Occipital lobe (tissue), 3 donors: ENCODE results near the gene ATCAY. TPM values are rescaled to one million over a fixed set of nuclear protein-coding genes. Genes with fewer than 3 reads are reported as not detected.

Experiments
- DNase-seq: peaks from one replicate; lab custom pipeline; 2025; lab: John Stamatoyannopoulos, UW
- small RNA-seq: library from RNA; depleted of rRNA; stranded (forward); fragments of <200 nt; gene quantifications from one replicate; pipeline ENCODE3, GENCODE V24; 2014
- total RNA-seq: library from RNA; depleted of rRNA; stranded (reverse); fragments of >200 nt; gene quantifications from one replicate; pipeline ENCODE4 v1.2.3, GENCODE V29; 2014

Gene ATCAY
- total RNA-seq, 1 donor from 2014 or later, result 85.9 TPM

DNA sequence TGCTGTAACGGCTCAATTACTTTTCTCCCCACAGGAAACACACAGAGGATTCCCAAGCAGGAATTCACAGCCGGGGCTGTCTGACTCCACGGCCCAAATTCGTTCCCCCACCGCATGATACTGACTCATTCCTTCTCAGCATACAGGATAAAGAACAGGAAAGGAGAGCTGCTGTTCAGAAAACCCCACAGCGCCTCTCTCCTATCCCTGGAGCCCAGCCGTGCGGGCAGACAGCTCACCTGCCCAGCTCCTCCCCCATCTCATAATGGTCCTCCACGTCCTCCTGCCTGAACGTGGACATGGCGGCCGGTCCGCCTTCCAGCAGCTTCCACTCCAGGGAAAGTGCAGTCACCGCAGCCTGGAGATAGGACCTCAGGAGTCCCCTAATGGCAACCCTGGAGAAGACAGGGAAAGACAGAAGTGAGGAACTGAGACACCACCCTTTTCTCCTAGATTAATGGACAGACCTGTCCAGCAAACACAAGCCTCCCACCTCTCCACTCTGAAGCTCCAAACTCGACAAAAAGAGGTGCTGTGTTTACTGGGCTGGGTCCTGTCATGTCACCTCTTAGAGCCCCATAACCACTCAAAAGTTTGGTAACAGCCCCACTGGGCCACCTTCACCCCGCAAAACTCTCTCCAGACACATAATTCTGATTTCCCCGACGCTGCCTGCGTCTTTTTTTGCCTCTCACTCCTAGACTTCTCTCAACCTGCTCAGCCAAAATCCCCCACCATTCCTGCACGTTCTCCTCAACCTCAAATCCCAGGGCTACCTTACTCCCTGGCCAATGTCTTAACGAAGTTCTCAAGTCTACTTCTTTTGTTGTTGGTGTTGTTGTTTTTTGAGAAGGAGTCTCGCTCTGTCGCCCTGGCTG, 89.2 kb downstream of the ATCAY start:
- DNase-seq, result no peak

- DNase-seq, result no peak
Observed at GRCh38 chr19:3970313-3970807, 89.9 kb downstream of the ATCAY start.

DNA sequence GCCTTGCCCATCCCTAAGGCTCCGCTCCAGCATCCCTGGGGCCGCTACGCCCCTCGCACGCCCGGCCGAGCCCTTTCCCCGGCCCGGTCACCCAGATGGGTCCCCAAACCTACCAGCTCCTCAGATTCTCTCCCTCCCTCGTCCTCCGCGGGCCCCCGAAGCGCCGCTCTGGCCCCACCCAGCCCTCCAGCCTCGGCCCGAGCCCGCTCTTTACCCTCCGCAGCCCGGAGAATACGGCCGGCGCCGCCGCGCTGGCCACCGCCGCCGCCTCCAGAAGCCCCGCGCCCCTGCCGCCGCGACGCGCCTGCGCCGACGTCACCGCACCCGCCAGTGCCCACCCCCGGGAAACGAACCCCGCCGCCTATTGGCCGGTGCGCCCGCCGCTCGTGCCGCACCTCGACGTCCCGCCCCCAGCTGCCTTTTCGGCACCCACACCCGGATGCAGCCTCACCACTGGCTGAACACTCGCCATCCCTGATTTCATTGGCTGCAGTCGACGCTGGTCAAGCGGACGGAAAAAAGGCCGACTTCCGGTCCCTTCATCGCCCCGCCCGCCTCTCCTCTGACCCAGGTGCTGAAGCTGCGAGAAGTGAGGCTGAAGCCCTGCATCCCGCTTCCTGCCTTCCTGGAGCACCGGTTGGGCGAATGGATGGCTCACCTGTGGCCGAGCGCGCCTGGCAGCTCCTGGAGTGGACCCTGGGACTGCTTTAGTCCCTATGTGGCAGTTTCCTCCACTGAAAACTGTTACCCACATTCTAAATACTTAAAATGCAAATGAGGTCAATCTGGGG, 90.5 kb downstream of the ATCAY start, which contains the start of gene DAPK3:
Gene DAPK3, minus strand, starts transcription at position 292 of the 791 bp plus-strand sequence. CDS start 1,364 bp downstream, outside the sequence.
- peak; percentile 98 for DNase-seq

DNA sequence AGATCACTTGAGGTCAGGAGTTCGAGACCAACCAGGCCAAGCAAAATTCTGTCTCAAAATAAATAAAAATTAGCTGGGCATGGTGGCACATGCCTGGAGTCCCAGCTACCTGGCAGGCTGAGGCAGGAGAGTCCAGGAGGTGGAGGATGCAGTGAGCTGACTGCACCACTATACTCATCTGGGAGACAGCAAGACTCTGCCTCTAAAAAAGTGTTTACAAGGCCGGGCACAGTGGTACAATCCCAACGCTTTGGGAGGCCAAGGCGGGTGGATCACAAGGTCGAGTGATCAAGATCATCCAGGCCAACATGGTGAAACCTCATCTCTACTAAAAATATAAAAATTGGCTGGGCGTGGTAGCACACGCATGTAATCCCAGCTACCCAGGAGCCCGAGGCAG, 94.7 kb downstream of the ATCAY start:
- DNase-seq, result no peak

DNA sequence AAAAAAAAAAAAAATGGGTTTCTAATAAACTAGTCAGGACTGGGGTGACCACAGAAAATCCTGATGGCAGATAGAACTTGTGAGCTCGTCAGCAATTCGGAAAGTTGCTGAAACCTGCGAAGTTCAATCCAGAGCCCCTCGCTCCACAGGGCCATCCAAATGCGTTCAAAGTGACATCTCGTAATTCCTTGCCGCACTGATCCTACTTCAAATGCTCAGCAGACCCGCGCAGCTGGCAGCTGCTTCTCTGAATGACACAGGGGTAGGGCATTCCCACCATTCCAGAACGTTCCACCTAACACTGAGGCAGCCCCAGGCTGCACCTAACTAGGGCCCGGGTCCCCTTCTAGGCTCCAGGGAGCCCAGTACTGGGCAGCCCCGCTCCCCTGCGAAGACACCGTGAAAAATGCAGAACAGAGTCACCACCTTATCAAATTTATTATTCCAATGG, 95.2 kb downstream of the ATCAY start:
- DNase-seq, result no peak

GRCh38 chr19:3976495-3977241, 96.2 kb downstream of the ATCAY start:
- no peak for DNase-seq

Small RNA genes within 50 kb of the gene (small RNA-seq; reads per million reads assigned to genes)
- gene RN7SL202P, result not detected

Other genes starting within 250 kb of the ATCAY start
- gene PIP5K1C, start 180.2 kb upstream of the ATCAY start, total RNA-seq, result 19.8 TPM
- gene TJP3, start 172.3 kb upstream of the ATCAY start, total RNA-seq, result not detected
- gene APBA3, start 119.0 kb upstream of the ATCAY start, total RNA-seq, result 12.3 TPM
- 16.8 TPM for gene MRPL54, start 118.0 kb upstream of the ATCAY start, total RNA-seq
- gene RAX2, start 108.5 kb upstream of the ATCAY start, total RNA-seq, result not detected
- gene MATK, start 94.3 kb upstream of the ATCAY start, total RNA-seq, result 22.9 TPM
- gene ZFR2, start 11.6 kb upstream of the ATCAY start, total RNA-seq, result 6.2 TPM
- gene NMRK2, start 52.4 kb downstream of the ATCAY start, total RNA-seq, result not detected
- 51.3 TPM for gene DAPK3, start 90.4 kb downstream of the ATCAY start, total RNA-seq
- gene EEF2, start 104.8 kb downstream of the ATCAY start, total RNA-seq, result 2,019 TPM
- gene PIAS4, start 127.1 kb downstream of the ATCAY start, total RNA-seq, result 22.5 TPM
- gene ZBTB7A, start 186.2 kb downstream of the ATCAY start, total RNA-seq, result 2.0 TPM
- 61.3 TPM for gene MAP2K2, start 243.4 kb downstream of the ATCAY start, total RNA-seq